Caco-2 (cell line): ENCODE results near the gene SV2C. TPM values are rescaled to one million over a fixed set of nuclear protein-coding genes. Genes with fewer than 3 reads are reported as not detected.

Experiments
- BruUV-seq: library from RNA; stranded (reverse); fragments of 400-500 nt; replicated peaks from 2 replicates; lab custom pipeline; 2021; lab: Mats Ljungman, UMichigan
- CTCF ChIA-PET: fragments of 300-600 bp; sonication (Branson Sonifier 250); formaldehyde crosslinking; loops from one replicate; lab custom pipeline; 2022; ENCODE audit warnings: antibody characterized with exemption; lab: Charles Lee
- POLR2A ChIA-PET: fragments of 300-600 bp; sonication (Branson Sonifier 250); formaldehyde crosslinking; loops from one replicate; lab custom pipeline; 2022; ENCODE audit warnings: antibody characterized with exemption; lab: Charles Lee
- DNase-seq, 2 experiments: peaks; one replicate each; pipeline versions ENCODE4 v3.0.0 to v3.0.0-alpha.2; 2020 to 2022
- H3K27me3 ChIP-seq: replicated peaks from 2 replicates; pipeline ENCODE4 v1.6.0; 2011; ENCODE audit warnings: low read length; ENCODE audit not compliant: control insufficient read depth, insufficient read depth
- H3K36me3 ChIP-seq: 2 replicates; pipeline ENCODE4 v1.5.1; 2011; ENCODE audit warnings: low read length; ENCODE audit not compliant: control insufficient read depth, insufficient read depth
- H3K4me1 ChIP-seq: fragments of 250-450 bp; sonication (Bioruptor Pico); 2 replicates; pipeline ENCODE4 v1.5.1; 2020; ENCODE audit warnings: mild to moderate bottlenecking
- H3K4me3 ChIP-seq: 2 replicates; pipeline ENCODE4 v1.5.1; 2011; ENCODE audit warnings: low read depth, mild to moderate bottlenecking, control low read depth, low read length
- H3K9me3 ChIP-seq: fragments of 250-450 bp; sonication (Bioruptor Pico); 2 replicates; pipeline ENCODE4 v1.5.1; 2020; ENCODE audit warnings: mild to moderate bottlenecking, moderate library complexity
- H3K27ac Mint-ChIP-seq: one replicate; pipeline ENCODE4 v1.8.0; 2022; ENCODE audit warnings: mixed read lengths; ENCODE audit not compliant: unreplicated experiment
- H3K27me3 Mint-ChIP-seq: one replicate; pipeline ENCODE4 v1.8.0; 2022; ENCODE audit warnings: mixed read lengths; ENCODE audit not compliant: insufficient read depth, unreplicated experiment
- H3K36me3 Mint-ChIP-seq: one replicate; pipeline ENCODE4 v1.8.0; 2022; ENCODE audit warnings: mild to moderate bottlenecking, mixed read lengths; ENCODE audit not compliant: insufficient read depth, unreplicated experiment
- H3K4me1 Mint-ChIP-seq: one replicate; pipeline ENCODE4 v1.8.0; 2022; ENCODE audit warnings: low read depth, mixed read lengths; ENCODE audit not compliant: unreplicated experiment
- H3K4me3 Mint-ChIP-seq: one replicate; pipeline ENCODE4 v1.8.0; 2022; ENCODE audit warnings: mild to moderate bottlenecking, moderate library complexity, mixed read lengths; ENCODE audit not compliant: unreplicated experiment
- H3K9me3 Mint-ChIP-seq: one replicate; pipeline ENCODE4 v1.8.0; 2022; ENCODE audit warnings: mixed read lengths; ENCODE audit not compliant: unreplicated experiment
- CTCF ChIP-seq, 2 experiments: fragments of 200-600 bp in 1 of 2; IDR thresholded peaks; 1 replicate in 1 of 2; 2 replicates in 1 of 2; pipeline versions ENCODE4 v1.5.1 to v1.8.0; 2011 to 2022; ENCODE audit warnings: antibody characterized with exemption in 1 of 2, control low read depth in 1 of 2, inconsistent platforms in 1 of 2, low read depth in 1 of 2, low read length in 1 of 2, mild to moderate bottlenecking in 1 of 2, moderate library complexity in 1 of 2; ENCODE audit not compliant: insufficient read depth in 1 of 2, severe bottlenecking in 1 of 2, unreplicated experiment in 1 of 2
- intact Hi-C: fragments of 100-400 bp; cut with micrococcal nuclease; formaldehyde crosslinking; loops from one replicate; pipeline ENCODE4 v1.10.0; 2022; ENCODE audit not compliant: unreplicated experiment
- total RNA-seq: library from RNA; stranded (reverse); gene quantifications from 2 replicates; pipeline ENCODE4 v1.2.3, GENCODE V29; 2022

The SV2C gene
- total RNA-seq, 1 experiment from 2014 or later: not detected

GRCh38 chr5:76111477-76112174 is 28.4 kb downstream of the SV2C start:
- H3K36me3 Mint-ChIP-seq: no peaks in the 10 kb centered on the region
- no TSS peak for BruUV-seq
- peaks cover 31% of the 10 kb centered on the region for H3K27me3 Mint-ChIP-seq
- no peaks in the 10 kb centered on the region; the same call in 1 of the 2 replicates for H3K27me3 ChIP-seq
- ChIA-PET CTCF (no interaction called here), POLR2A (no interaction called here)
- no peaks in the 10 kb centered on the region for H3K36me3 ChIP-seq
- H3K4me1 Mint-ChIP-seq: no peaks in the 10 kb centered on the region
- intact Hi-C loops: no loop called here
- TF ChIP-seq CTCF (IDR thresholded peaks at IDR 0.05; ENCODE audit: insufficient read depth in 1 of 2, low read depth in 1 of 2, low read length in 1 of 2, severe bottlenecking in 1 of 2, unreplicated experiment in 1 of 2): no peak
- no peaks in the 10 kb centered on the region for H3K9me3 Mint-ChIP-seq
- no peaks in the 10 kb centered on the region for H3K9me3 ChIP-seq
- no peak overlapping the region for H3K4me3 Mint-ChIP-seq
- DNase-seq: no peak
- no peak overlapping the region for H3K27ac Mint-ChIP-seq
- H3K4me1 ChIP-seq: no peaks in the 10 kb centered on the region
- no peak overlapping the region for H3K4me3 ChIP-seq

DNA sequence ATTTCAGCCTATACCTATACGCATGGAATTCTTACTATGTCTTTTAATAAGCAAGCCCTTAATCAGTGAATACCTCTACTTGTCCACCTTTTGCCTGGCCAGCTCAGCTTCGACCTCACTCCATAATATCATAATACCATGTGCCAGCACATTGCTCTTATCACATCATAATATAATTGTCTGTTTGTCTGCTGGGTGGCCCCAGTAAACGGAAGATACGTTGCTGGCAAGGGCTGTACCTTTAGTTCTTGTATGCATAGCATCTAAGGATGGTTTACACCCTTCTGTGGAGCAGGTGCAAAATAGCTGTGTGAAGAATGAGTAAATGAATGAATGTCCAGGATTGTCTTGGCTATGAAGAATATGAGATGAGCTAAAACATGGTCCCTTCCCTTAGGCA is 29.9 kb downstream of the SV2C start:
- Histone ChIP-seq H3K4me3 (no peak overlapping the region), H3K36me3 (no peaks in the 10 kb centered on the region), H3K4me1 (no peaks in the 10 kb centered on the region), H3K9me3 (no peaks in the 10 kb centered on the region), H3K27me3 (peaks cover 1% of the 10 kb centered on the region; the same call in 1 of the 2 replicates)
- POLR2A ChIA-PET: no interaction called here
- no TSS peak for BruUV-seq
- no peaks in the 10 kb centered on the region for H3K36me3 Mint-ChIP-seq
- CTCF ChIA-PET: no interaction called here
- no peak for DNase-seq
- TF ChIP-seq CTCF (IDR thresholded peaks at IDR 0.05; ENCODE audit: insufficient read depth in 1 of 2, low read depth in 1 of 2, low read length in 1 of 2, severe bottlenecking in 1 of 2, unreplicated experiment in 1 of 2): no peak
- peaks cover 28% of the 10 kb centered on the region for H3K27me3 Mint-ChIP-seq
- H3K27ac Mint-ChIP-seq: no peak overlapping the region
- intact Hi-C loops: no loop called here
- H3K4me3 Mint-ChIP-seq: no peak overlapping the region
- no peaks in the 10 kb centered on the region for H3K9me3 Mint-ChIP-seq
- no peaks in the 10 kb centered on the region for H3K4me1 Mint-ChIP-seq

GRCh38 chr5:76114179-76114851 is 31.1 kb downstream of the SV2C start:
- Mint-ChIP-seq H3K4me1 (no peaks in the 10 kb centered on the region), H3K36me3 (no peaks in the 10 kb centered on the region), H3K4me3 (no peak overlapping the region), H3K27me3 (peaks cover 25% of the 10 kb centered on the region), H3K9me3 (no peaks in the 10 kb centered on the region), H3K27ac (no peak overlapping the region)
- ChIA-PET POLR2A (no interaction called here), CTCF (interaction anchor here (1.1 kb wide), 1 partner anchor 10 kb away, joined by 3 read pairs; no protein-coding TSS in a partner anchor)
- no peaks in the 10 kb centered on the region for H3K4me1 ChIP-seq
- H3K9me3 ChIP-seq: no peaks in the 10 kb centered on the region
- intact Hi-C loops: no loop called here
- H3K4me3 ChIP-seq: no peak overlapping the region
- no TSS peak for BruUV-seq
- peaks cover 1% of the 10 kb centered on the region; the same call in 1 of the 2 replicates for H3K27me3 ChIP-seq
- no peak for DNase-seq
- no peak for TF ChIP-seq CTCF (IDR thresholded peaks at IDR 0.05; ENCODE audit: insufficient read depth in 1 of 2, low read depth in 1 of 2, low read length in 1 of 2, severe bottlenecking in 1 of 2, unreplicated experiment in 1 of 2)
- H3K36me3 ChIP-seq: no peaks in the 10 kb centered on the region
